Uterus (tissue), 2 donors: Measurements from ENCODE around the gene SORD.

ENCODE experiments used
- CTCF ChIP-seq, 4 experiments: fragments of 200-600 bp in 2 of 4; fragments of 450-650 bp in 2 of 4; sonication (generic) in 2 of 4; IDR thresholded peaks; one replicate each; pipeline ENCODE4 v1.5.1; 2016 to 2019; ENCODE audit warnings: antibody characterized with exemption in 4 of 4, mild to moderate bottlenecking in 2 of 4, moderate library complexity in 1 of 4
- POLR2A ChIP-seq, 2 donors: fragments of 450-650 bp; IDR thresholded peaks; one replicate each; pipeline ENCODE4 v1.6.1; 2016; ENCODE audit warnings: antibody characterized with exemption in 2 of 2, mild to moderate bottlenecking in 1 of 2, moderate library complexity in 1 of 2

DNA sequence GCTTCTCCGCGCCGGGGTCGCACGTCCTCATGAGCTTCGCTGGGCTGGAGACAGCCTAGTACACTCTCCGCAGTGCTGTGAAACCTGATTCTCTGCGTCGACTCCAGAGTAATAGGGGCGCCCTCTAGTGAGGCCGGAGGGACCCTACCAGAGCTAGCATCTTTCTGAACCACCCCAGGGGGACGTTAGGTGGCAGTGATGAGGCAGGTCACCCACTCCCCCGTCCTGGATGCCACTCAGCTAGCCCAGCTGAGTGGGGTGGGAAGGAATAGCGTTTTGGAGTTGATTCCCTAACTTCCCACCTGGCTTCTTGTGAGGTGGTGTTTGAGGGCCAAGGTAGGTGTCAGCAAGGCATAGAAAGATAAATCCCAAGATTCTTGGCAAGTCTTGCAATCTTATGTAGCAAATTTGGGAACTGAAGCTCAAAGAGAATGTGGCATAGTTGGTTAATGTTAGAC, 95.2 kb downstream of the SORD start:
- TF ChIP-seq POLR2A (IDR thresholded peaks at IDR 0.05) (no peak), CTCF (IDR thresholded peaks at IDR 0.05) (peak; percentile 84 to 94 (median 88))
